Stimulated activated CD4-positive, alpha-beta T cell treated with anti-CD3 and anti-CD28 coated beads, Interleukin-15, amount 100 ng/mL, for 48 hours (primary cell): ENCODE results near the gene ST6GALNAC3.

Experiments
- DNase-seq, 2 donors: peaks; one replicate each; pipeline ENCODE4 v3.0.0-alpha.2; 2020; ENCODE audit warnings: low read depth in 2 of 2

Gene ST6GALNAC3

DNA sequence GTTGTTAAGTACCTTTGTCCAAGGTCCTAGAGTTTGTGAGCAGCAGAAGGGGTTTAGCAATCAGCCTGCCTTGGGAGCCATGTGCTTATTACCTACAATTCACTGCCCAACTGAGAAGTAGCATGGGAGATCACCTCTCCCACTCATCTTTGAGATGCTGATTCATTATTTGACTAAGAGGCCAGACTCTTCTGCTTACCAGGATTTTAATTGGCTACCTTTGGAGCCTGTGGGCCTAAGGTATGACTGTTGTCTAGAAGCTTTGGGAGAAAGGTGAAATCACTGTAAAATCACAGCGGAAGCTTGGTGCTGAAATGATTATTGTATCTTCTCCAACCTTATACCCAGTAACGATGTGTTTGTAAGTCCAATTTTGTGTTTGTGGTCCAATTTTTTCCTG, 213.4 kb downstream of the ST6GALNAC3 start:
- DNase-seq = no peak

DNA sequence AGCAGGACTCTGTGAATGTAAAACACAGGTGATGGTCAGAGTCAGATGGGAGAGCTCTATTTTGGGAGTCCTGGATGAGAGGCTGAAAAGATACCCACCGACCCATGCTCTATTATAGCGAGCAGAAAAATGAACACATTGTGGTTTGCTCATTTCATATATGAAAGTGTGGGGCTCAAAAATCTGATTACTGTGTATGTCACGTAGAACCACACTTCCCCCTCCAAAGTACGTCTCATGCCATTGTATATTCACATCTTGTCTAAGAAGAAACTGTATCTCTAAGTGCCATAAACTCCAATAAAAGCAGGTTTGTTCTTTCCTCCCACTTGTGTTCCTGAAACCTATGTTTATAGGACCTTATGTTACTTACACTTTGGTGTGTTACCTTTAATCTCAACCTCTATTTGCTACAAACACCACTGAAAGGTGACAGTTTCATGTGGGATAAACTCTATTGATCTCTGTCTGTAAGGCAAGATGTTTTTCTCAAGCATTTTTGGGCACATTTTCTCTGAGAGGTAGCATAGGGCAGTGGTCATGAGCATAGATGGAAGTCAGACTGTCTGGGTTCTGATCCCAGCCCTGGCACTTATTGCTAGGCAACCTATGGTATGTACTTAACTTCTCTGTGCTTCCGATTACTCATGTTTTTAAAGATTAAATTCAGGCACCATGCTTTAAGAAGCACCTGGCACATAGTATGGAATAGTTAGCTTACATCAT, 214.4 kb downstream of the ST6GALNAC3 start:
- DNase-seq = no peak

DNA sequence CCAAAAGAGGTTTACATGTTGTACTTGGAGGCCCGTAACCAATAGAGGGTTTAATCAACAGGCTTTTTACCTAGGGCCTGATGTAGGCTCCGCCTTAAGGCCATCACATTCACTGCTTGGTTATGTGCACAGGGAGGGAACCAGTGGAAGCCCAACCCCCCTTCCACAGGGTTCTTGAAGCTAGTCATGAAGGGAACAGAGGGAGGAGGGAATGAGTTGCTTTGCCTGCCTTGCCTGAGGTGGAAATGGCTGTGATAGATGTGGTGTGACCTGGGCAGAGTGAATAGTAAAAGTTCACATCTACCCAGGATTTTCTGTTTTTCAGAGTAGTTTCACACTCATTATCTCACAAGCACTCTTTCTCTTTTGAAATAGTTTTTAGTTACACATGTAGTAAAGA, 215.1 kb downstream of the ST6GALNAC3 start:
- peak; percentile 31 to 32 for DNase-seq

DNA sequence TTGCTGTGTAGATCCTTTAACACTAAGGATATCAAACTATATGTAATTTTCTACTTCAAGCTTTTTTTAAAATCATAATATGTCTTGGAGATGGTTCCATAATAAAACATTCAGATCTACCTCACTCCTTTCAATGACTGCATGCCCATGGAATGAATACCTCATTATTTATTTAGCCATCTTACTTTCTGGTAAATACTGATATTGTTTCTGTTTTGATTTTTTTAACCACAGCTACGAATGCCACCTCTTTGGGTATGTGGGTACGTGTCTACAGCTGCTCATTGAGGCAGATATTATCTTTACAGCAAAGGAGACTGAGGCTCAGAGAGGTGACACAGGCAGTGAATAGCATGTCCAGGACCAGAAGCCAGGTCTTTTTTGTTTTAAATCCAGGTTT, 215.7 kb downstream of the ST6GALNAC3 start:
- no peak for DNase-seq

DNA sequence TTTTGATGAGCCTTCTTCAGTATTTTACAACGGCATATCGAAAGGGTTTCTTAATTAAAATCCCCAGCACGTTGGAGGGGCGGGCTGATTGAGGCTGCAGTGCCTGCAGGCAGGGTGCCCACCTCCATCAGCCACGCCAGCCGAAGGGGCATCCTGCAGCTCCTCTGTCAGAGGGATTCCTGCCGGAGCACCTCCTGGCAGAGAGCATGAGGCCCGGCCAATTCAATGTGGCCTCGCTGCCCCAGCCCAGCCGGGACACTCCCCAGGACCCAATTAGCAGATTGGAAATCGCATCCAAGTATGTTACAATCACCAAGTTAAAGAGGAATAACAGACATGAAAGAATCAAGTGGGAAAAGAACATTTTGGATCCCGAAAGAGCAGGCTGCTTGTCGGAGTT, 216.6 kb downstream of the ST6GALNAC3 start:
- no peak for DNase-seq

DNA sequence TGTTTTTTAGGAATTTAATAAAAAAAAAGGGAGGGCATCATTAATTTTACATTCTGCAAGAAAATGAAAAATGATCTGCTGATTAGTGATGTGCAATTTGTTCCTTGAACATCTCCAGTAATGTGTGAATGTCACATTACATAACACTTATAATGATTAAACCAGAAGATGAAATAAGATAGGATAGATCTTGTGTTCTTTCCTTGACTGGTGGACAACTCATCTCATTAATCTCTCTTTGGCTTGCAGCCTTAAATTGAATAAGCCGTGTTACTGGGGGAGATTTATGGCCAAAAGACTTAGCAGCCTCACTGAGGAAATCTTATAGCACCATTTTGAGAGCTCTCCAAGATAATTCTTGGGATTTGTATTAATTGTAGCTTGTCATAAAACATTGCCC, 217.2 kb downstream of the ST6GALNAC3 start:
- DNase-seq = no peak

DNA sequence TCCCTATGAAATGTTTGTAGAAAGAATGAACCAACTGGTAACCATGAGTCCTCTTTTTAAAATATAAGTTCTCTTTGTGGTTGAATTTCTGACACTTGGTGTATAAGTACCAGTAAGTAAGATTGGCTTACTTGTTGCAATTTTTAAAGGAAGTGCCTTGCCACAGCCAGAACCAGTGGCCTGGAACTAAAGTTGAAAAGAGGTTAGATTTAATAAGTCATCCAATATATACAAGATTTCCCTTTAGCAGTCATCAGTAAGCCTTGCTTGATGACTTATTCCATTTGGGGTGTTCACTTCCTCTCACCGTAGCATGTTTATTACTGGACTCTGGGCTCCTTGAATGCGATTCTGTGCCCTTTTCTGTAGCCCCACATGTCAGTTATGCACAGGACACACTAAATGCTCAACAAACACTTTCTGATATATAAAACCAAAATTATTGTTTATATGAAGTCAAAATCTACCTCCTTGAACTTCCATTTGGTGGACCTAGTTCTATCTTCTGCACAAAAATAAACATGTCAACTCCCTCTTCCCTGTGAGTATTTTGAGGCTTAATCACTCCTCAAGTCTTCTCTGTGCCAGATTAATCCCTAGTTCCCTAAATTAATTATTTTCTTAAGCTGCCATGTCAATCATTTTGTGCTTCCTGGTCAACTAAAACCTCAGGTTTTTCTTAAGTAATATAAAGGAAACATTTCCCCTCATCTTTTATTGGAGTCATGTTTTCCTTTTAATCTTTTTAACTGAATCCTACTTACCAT, 218.1 kb downstream of the ST6GALNAC3 start:
- no peak for DNase-seq

DNA sequence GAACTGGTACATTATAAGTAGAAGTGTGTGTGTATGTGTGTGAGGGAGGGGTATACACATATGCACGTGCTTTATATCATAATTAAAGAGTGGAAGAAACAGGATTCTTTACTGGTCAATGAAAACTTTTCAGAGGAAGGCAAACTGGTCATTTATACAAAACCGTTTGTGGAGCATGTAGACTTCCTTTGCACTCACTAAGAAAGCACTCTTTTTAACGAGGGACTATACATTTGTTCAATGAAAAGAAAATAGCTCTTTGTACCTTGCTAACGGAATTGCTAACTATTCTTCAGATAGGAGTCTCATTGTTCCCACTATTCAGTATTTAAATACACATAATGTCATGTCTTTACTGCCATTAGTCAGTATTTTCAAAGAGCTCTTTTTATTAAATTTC, 219.3 kb downstream of the ST6GALNAC3 start:
- DNase-seq = no peak

DNA sequence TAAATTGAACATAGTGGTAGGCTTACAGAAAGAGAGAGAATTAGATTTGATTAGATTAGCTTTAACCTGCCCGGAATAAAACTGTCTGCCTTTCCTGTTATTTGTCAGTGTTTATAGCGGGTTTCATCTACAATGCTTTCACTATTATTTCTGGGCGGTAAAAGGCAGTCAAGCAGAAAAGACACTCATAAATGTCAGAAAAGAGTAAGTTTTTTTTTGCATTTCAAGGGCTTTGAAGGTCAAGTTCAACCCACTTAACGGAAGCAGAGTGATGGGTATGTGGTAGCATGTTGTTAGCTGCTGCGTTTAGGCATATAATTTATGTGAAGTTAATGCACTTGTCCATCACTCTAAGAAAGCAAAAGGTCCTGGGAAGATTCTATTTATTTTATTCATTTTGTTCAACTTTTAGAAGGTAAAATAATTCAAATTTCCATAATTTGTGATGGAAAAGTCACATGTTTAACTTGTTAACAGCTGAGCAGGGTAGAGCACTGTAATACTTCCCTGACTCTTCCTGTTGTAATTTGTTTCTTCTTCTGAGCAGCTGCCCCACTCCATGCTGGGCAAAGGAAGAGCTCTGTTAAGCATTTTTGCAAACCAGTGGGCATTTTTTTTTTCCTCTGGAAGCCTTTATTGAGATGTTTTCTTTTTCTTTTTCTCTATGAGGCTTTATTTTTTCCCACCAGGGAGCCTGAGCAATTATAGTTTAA, 220.1 kb downstream of the ST6GALNAC3 start:
- DNase-seq = no peak

DNA sequence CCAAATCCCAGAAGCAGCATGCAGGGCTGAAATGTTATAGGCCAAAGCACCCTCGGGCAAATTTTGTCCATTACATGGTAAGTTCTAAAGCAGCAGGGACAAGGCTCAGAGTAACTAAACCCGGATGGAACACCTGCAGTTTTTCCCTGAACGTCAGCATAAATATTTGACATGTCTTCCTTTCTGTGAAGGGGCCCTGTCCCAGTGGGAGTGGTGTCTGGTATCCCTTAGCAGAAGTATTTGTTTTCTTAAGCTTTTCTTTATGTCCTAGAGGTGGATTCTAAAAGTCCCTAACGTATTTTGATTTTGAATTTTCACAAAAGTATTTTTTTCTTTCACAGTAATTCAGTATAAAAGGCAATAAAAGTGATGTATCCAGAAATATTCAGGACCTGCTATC, 223.9 kb downstream of the ST6GALNAC3 start:
- DNase-seq = no peak

DNA sequence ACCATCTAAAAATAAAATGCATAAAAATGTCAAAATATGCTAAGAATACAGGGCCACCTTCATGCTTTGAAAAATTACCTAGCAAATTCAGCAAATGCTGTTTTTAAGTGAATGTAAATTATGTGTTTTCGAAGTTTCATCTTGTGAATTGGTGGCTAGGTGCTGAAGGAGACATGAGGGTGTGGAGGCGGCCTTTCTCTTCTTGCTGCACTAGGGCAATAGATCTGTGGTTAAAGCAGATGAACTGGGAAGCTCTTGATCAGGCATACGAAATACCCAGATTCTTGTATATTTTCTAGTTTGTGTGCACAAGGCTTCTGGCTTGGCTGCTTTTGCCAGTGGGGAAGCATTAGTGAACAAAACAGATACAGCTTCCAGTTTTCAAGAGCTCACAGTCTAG, 224.5 kb downstream of the ST6GALNAC3 start:
- no peak for DNase-seq

DNA sequence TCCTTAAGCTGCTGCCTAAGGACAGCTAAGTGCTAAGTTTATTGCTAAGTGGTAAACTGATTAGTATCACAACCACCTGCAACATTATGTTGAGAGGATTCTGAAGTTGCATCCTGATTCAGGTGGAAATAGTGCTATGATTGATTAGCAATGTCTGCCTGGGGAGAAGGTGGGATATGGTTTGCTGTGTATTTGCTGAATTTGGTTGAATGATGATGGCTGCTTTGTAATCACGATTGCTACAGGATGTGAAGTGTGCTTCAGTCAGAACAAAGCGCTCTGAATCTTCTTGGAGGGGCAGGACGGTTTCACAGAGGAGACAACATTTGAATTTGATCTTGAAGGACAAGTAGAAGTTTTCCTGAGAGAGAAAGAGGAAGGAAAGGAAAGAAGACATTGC, 226.0 kb downstream of the ST6GALNAC3 start:
- no peak for DNase-seq

DNA sequence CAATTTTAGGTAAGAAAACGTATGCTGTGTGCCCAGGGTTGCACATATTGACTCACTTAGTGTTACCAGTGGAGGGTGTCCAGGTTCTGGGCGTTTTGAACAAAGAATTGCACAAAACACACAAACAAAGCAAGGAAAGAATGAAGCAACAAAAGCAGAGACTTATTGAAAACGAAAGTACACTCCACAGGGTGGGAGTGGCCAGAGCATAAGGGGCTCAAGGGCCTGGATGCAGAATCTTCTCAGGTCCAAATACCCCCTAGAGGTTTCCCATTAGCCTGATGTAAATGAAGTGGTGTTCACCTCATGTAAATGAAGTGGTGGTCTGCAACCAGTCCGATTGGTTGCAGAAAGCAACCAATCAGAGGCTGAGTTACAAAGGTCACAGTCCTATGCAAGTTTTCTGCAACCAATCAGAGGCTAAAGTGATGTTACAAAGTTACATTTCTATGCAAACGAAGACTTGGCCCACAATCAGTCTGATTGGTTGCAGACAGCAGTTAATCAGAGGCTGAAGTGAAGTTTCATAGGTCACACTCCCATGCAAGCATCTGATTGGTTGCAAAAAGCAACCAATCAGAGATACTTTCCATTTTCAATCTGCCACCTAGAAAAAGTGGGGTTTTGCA, 228.3 kb downstream of the ST6GALNAC3 start:
- no peak for DNase-seq

DNA sequence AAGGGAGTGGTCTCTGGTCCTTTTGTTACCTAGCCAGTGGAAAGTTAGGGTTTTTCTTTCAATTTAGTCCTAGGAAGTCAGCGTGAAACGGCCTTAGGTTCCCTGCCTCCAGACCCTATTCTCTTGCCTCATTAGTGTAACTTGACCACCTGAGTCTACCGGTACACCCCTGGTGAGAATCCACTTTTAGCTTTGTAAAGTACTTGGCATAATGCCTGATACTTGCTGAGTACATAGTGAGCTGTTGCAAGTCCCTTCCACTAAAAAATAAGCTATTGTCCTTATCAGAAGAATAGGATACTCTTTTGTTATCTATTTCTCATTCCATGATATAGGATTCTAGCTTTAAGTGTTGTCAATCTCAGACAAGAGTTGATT, 228.8 kb downstream of the ST6GALNAC3 start:
- no peak for DNase-seq

DNA sequence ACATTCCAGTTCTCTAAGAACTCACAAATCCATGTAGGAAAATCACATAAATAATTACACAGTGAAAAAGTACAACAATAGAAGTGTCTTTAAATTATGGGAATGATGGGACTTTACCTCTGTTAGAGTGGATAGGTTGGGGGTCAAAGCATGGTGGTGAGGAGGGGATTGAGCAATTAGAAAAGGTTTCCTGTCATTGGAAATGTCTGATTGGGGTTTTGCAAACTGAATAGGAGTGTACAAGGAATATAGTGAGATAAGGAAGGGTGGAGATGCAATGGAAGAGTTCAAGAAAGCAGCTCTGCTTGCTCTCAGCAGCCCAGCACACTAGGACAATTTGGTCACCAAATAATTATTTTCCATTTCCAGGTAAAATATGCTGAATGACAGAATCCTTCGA, 238.8 kb downstream of the ST6GALNAC3 start:
- DNase-seq = no peak

DNA sequence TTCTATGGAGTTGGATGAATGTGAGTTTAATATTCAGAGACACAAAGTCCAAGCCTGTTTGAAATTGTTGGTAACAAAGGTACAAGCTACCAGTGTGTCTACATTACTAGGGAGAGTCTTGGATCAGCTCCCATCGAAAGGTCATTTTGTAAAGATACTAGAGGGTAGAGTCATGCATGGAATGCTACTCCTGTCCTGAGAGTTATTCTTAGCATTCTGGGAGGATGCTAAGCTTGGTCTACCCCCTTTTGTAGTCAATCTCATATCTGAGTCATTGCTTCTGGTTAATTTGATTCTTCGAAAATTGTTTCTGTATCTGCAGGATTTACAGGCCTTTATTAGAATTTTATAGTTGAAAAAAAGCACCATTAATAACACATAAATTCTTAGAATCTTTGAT, 240.2 kb downstream of the ST6GALNAC3 start:
- no peak for DNase-seq

DNA sequence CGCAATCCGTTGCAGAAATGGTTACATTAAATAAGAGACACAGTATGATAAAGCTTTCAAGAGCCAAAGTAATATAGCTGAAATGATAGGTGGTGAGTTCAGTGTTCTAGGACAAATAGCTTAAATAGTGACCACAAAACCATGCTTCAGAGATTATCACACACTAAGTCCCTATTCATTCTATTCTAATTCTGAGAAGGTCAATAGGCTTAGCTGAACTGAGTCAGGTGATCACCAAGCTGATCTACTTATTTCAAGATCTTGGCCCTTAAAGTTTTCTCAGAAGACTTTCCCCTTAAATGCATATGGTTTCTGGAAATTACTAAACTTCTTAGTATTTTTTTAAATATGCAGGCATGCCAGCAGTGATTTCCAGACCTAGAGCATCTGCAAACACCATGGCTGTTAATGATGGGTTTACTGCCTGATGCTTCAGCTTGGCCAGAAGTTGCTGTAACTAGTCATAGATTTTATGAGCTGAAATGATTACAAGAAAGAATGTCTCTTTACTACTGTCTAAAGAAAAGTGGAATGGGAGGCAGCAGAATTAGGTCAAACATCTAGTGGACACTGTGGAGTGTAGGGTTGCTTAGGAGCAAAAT, 242.9 kb downstream of the ST6GALNAC3 start:
- no peak for DNase-seq

DNA sequence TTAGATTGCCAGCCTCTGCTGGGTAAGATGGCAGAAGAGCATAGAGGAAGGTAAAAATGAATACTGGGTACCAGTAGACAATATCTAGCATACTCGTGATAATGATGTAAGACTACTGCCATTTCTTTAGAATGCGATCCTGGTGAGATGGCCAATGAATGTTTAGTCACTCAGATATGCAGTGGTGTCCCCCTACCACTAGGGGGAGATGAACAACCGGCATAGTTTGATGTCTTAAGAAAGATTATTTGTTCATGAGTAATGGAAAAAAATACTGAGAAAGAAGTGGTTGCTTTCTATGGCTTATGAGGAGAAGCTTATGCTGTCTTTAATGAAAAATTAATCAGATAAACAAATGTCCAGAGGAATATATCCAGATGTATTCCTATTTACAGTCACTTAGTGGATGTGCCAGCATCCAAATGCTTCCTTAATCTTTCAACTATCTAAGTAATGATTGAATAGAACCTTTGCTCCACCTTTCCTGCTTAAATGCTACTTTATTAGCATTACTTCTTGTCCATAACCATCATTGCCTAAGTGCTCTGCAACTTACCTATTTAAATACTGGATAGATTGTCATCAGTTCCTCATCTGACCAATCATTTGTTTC, 256.6 kb downstream of the ST6GALNAC3 start:
- peak in 1 of 2 donors; percentile 25 for DNase-seq

DNA sequence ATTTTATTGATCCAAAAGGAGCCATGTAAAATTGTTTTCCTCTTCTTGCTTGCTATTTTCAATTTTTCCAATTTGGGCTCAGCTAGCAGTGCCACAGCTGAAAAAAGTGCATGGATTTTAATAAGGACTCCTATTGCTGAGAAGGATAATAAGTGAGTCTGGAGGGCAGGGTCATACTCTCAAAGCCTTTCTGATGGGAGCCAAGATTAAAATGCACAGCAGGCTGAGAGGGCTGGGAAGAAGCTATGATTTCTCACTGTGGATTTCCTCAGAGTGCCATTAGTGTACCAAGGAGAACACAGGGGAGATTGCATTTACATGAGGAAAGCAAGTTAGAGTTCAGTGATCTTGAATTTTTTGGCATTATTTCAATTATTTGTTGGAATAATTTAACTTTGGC, 261.3 kb downstream of the ST6GALNAC3 start:
- no peak for DNase-seq

DNA sequence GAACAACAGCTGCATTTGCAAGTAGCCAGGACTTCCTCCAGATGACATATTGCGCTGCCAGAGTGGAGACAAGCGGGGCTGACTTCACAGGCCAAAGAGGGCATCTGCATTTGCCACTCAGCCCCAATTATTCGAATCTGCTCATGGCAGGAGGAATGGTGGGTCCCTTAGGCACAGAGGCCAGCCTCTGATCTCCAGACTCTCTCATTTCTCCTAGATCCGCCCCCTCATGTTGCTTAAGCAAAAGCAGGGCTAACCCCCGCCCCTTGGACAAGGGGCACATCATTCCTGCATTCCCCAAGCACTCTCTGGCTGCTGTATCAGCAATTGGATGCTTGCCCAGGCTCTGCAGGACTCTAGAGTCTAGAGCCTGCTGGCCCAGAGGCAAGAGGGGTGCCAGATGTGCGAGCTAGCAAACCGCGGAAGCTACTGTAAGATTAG, 262.4 kb downstream of the ST6GALNAC3 start:
- DNase-seq = no peak

DNA sequence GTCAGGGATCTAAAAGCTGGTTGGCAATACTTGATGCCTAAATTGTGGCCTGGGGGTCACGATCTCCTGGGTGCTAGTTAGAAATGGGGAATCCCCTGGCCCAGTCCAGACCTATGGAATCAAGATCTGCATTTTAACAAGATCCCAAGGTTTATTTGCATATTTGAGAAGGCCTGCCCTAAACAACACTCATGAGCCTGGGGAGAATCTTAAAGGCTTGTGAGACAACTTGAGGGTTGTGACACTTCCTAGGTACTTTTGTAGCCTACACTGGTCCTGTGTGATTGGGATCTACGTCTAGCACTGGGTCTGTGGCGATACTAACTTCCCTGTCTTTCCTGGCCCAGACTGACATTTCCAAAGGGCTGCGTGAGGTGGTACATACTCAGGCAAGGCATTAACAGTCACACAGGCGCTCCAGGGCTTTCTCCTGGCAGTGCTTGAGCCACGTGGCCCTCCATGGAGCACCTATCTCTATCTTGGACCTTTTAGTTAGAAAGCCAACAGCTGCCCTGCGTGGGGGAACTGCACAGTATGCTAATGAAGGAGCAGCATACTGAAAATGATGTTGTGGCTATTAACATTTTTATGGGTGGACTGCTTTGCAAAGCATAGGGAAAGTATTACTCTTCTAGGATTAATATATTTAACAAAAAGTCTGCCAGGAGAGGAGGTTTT, 263.1 kb downstream of the ST6GALNAC3 start:
- DNase-seq = no peak
